K562 (cell line): Measurements from ENCODE around the gene EXO5. TPM values are rescaled to one million over a fixed set of nuclear protein-coding genes. Genes with fewer than 3 reads are reported as not detected.

Source experiments
- FOXJ2 ChIP-seq: fragments of 200-800 bp; sonication (Bioruptor generic); IDR thresholded peaks from 2 replicates; pipeline ENCODE4 v1.6.1; 2016; ENCODE audit warnings: missing genetic modification characterization, missing compliant biosample characterization
- HIVEP1 ChIP-seq: fragments of 250-450 bp; sonication (Bioruptor Pico); IDR thresholded peaks from 2 replicates; pipeline ENCODE4 v1.4.0; 2020; ENCODE audit warnings: mild to moderate bottlenecking
- MIER1 ChIP-seq: fragments of 450-650 bp; IDR thresholded peaks from 2 replicates; pipeline ENCODE4 v1.6.1; 2016; ENCODE audit warnings: antibody characterized with exemption, mild to moderate bottlenecking, low read depth
- NBN ChIP-seq: fragments of 450-650 bp; IDR thresholded peaks from 2 replicates; pipeline ENCODE4 v1.6.1; 2016; ENCODE audit warnings: low read depth, mild to moderate bottlenecking
- NFATC3 ChIP-seq: fragments of 450-650 bp; IDR thresholded peaks from 2 replicates; pipeline ENCODE4 v1.6.1; 2017; ENCODE audit warnings: mild to moderate bottlenecking
- PYGO2 ChIP-seq: fragments of 450-650 bp; IDR thresholded peaks from 2 replicates; pipeline ENCODE4 v1.6.1; 2016; ENCODE audit warnings: mild to moderate bottlenecking, missing genetic modification characterization, moderate library complexity, missing compliant biosample characterization
- RFX5 ChIP-seq: IDR thresholded peaks from 2 replicates; pipeline ENCODE4 v1.6.1; 2011; ENCODE audit warnings: low read depth, mild to moderate bottlenecking, improper control_type of control experiment, low read length
- ZNF584 ChIP-seq: fragments of 200-800 bp; sonication (Bioruptor generic); IDR thresholded peaks from 2 replicates; pipeline ENCODE4 v1.6.1; 2016; ENCODE audit warnings: low read depth, mild to moderate bottlenecking, missing genetic modification characterization, missing compliant biosample characterization
- polyA plus RNA-seq, 8 experiments: library from polyadenylated mRNA; depleted of rRNA in 4 of 8; stranded (reverse) in 5 of 8; unstranded in 3 of 8; fragments of >200 nt; fragmentation: Nextera tagmentation in 2 of 8; fragmentation: Illumina TruSeq in 1 of 8; extraction: Ambion mirVana in 2 of 8; extraction: Trizol in 1 of 8; gene quantifications; 2 replicates each; pipeline versions ENCODE4 v1.2.1 to v1.2.3, GENCODE V29; 2011 to 2014; ENCODE audit warnings: inconsistent platforms in 1 of 8, missing spikeins in 1 of 8
- total RNA-seq, 7 experiments: library from RNA; depleted of rRNA in 6 of 7; stranded (reverse); fragments of >200 nt in 6 of 7; fragmentation: Illumina TruSeq in 2 of 7; extraction: Trizol in 2 of 7; gene quantifications; 2 replicates each; pipeline versions ENCODE4 v1.2.1 to v1.2.3, GENCODE V29; 2011 to 2021; ENCODE audit warnings: low replicate concordance in 1 of 7
- TF ChIP-seq, protein P1 (sequence below): sonication (generic); formaldehyde crosslinking; IDR thresholded peaks from 2 replicates; pipeline ENCODE4 v1.8.1; 2023; ENCODE audit warnings: missing genetic modification reagents, mild to moderate bottlenecking, borderline replicate concordance
- TF ChIP-seq, protein P2 (sequence below): fragments of 250-450 bp; sonication (Bioruptor Pico); IDR thresholded peaks from 2 replicates; pipeline ENCODE4 v1.5.0; 2020; ENCODE audit warnings: mild to moderate bottlenecking, borderline replicate concordance
- TF ChIP-seq, protein P3 (sequence below): sonication (generic); formaldehyde crosslinking; IDR thresholded peaks from 2 replicates; pipeline ENCODE4 v1.8.1; 2023; ENCODE audit warnings: mild to moderate bottlenecking, missing genetic modification reagents
- TF ChIP-seq, protein P4 (sequence below), 2 experiments: fragments of 450-650 bp; conservative IDR thresholded peaks; 2 replicates each; pipeline ENCODE4 v1.6.1; 2017; ENCODE audit warnings: mild to moderate bottlenecking in 2 of 2, moderate library complexity in 2 of 2
- TF ChIP-seq, protein P5 (sequence below): fragments of 450-650 bp; IDR thresholded peaks from 2 replicates; pipeline ENCODE4 v1.6.1; 2016; ENCODE audit warnings: borderline replicate concordance

Gene EXO5
- total and polyA plus RNA-seq, 9 of the 15 experiments (the other 6 are each of a cell fraction or from before 2014, with no cell fraction given), result 1.1 to 4.3 (median 2.8) TPM

DNA sequence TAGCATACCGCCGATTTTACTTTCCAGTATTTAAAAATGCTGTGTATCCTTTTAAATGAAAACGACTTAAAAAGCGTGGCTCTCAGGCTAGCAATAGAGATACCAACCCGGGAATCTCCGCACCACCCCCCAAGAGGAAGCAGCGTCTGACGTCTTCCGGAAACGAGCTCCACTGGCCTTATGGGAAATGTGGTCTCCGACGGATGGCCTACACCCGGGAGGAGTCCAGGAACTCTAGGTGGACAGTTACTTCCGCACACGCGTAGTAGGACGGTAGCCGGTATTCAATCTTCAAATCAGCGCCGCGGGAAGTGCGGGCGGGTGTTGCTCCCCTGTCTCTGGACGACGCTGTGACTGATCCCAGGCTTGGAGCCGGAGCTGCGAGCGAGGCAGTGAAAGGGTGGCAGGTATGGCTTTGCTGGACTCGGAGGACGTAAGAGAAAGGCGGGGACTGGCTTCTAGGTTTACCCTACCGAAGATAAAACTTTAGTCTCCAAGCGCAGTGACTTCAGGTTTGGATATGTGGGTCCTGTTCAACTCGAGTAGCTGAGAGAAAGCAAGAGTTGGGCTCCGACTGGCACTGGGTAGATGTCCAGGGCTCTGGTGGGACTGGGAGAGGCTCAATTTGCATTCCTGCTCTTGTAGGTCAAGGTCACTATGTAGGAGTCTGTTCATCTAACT is 23.0 kb downstream of the EXO5 start, which contains the start of gene ZNF684 (continued):
- TF ChIP-seq, protein P1, sequence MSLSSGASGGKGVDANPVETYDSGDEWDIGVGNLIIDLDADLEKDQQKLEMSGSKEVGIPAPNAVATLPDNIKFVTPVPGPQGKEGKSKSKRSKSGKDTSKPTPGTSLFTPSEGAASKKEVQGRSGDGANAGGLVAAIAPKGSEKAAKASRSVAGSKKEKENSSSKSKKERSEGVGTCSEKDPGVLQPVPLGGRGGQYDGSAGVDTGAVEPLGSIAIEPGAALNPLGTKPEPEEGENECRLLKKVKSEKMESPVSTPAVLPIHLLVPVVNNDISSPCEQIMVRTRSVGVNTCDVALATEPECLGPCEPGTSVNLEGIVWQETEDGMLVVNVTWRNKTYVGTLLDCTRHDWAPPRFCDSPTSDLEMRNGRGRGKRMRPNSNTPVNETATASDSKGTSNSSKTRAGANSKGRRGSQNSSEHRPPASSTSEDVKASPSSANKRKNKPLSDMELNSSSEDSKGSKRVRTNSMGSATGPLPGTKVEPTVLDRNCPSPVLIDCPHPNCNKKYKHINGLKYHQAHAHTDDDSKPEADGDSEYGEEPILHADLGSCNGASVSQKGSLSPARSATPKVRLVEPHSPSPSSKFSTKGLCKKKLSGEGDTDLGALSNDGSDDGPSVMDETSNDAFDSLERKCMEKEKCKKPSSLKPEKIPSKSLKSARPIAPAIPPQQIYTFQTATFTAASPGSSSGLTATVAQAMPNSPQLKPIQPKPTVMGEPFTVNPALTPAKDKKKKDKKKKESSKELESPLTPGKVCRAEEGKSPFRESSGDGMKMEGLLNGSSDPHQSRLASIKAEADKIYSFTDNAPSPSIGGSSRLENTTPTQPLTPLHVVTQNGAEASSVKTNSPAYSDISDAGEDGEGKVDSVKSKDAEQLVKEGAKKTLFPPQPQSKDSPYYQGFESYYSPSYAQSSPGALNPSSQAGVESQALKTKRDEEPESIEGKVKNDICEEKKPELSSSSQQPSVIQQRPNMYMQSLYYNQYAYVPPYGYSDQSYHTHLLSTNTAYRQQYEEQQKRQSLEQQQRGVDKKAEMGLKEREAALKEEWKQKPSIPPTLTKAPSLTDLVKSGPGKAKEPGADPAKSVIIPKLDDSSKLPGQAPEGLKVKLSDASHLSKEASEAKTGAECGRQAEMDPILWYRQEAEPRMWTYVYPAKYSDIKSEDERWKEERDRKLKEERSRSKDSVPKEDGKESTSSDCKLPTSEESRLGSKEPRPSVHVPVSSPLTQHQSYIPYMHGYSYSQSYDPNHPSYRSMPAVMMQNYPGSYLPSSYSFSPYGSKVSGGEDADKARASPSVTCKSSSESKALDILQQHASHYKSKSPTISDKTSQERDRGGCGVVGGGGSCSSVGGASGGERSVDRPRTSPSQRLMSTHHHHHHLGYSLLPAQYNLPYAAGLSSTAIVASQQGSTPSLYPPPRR (CRISPR knock-in tag), result no peak
- TF ChIP-seq, protein P2, sequence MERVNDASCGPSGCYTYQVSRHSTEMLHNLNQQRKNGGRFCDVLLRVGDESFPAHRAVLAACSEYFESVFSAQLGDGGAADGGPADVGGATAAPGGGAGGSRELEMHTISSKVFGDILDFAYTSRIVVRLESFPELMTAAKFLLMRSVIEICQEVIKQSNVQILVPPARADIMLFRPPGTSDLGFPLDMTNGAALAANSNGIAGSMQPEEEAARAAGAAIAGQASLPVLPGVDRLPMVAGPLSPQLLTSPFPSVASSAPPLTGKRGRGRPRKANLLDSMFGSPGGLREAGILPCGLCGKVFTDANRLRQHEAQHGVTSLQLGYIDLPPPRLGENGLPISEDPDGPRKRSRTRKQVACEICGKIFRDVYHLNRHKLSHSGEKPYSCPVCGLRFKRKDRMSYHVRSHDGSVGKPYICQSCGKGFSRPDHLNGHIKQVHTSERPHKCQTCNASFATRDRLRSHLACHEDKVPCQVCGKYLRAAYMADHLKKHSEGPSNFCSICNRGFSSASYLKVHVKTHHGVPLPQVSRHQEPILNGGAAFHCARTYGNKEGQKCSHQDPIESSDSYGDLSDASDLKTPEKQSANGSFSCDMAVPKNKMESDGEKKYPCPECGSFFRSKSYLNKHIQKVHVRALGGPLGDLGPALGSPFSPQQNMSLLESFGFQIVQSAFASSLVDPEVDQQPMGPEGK (CRISPR knock-in tag), result no peak
- TF ChIP-seq, protein P3, sequence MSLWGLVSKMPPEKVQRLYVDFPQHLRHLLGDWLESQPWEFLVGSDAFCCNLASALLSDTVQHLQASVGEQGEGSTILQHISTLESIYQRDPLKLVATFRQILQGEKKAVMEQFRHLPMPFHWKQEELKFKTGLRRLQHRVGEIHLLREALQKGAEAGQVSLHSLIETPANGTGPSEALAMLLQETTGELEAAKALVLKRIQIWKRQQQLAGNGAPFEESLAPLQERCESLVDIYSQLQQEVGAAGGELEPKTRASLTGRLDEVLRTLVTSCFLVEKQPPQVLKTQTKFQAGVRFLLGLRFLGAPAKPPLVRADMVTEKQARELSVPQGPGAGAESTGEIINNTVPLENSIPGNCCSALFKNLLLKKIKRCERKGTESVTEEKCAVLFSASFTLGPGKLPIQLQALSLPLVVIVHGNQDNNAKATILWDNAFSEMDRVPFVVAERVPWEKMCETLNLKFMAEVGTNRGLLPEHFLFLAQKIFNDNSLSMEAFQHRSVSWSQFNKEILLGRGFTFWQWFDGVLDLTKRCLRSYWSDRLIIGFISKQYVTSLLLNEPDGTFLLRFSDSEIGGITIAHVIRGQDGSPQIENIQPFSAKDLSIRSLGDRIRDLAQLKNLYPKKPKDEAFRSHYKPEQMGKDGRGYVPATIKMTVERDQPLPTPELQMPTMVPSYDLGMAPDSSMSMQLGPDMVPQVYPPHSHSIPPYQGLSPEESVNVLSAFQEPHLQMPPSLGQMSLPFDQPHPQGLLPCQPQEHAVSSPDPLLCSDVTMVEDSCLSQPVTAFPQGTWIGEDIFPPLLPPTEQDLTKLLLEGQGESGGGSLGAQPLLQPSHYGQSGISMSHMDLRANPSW (CRISPR knock-in tag), result peak; percentile 49; the same call in 1 of the 2 replicates
- 0 out of 2 replicates have a peak, but pooled peaks have one; percentile 58 for TF ChIP-seq FOXJ2 (tag)
- TF ChIP-seq ZNF584 (CRISPR knock-in tag), result 0 out of 2 replicates have a peak, but pooled peaks have one; percentile 34
- TF ChIP-seq, protein P4, sequence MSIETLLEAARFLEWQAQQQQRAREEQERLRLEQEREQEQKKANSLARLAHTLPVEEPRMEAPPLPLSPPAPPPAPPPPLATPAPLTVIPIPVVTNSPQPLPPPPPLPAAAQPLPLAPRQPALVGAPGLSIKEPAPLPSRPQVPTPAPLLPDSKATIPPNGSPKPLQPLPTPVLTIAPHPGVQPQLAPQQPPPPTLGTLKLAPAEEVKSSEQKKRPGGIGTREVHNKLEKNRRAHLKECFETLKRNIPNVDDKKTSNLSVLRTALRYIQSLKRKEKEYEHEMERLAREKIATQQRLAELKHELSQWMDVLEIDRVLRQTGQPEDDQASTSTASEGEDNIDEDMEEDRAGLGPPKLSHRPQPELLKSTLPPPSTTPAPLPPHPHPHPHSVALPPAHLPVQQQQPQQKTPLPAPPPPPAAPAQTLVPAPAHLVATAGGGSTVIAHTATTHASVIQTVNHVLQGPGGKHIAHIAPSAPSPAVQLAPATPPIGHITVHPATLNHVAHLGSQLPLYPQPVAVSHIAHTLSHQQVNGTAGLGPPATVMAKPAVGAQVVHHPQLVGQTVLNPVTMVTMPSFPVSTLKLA (conservative IDR thresholded peaks at IDR 0.05), result peak; percentile 69 to 82
- TF ChIP-seq RFX5, result no peak
- TF ChIP-seq NFATC3, result 0 out of 2 replicates have a peak, but pooled peaks have one; percentile 5
- TF ChIP-seq HIVEP1, result 0 out of 2 replicates have a peak, but pooled peaks have one; percentile 54
- TF ChIP-seq PYGO2 (tag), result no peak
- peak; percentile 17; the same call in 1 of the 2 replicates for TF ChIP-seq MIER1
- TF ChIP-seq, protein P5, sequence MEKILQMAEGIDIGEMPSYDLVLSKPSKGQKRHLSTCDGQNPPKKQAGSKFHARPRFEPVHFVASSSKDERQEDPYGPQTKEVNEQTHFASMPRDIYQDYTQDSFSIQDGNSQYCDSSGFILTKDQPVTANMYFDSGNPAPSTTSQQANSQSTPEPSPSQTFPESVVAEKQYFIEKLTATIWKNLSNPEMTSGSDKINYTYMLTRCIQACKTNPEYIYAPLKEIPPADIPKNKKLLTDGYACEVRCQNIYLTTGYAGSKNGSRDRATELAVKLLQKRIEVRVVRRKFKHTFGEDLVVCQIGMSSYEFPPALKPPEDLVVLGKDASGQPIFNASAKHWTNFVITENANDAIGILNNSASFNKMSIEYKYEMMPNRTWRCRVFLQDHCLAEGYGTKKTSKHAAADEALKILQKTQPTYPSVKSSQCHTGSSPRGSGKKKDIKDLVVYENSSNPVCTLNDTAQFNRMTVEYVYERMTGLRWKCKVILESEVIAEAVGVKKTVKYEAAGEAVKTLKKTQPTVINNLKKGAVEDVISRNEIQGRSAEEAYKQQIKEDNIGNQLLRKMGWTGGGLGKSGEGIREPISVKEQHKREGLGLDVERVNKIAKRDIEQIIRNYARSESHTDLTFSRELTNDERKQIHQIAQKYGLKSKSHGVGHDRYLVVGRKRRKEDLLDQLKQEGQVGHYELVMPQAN, result peak; percentile 37; the same call in 1 of the 2 replicates
- TF ChIP-seq NBN, result peak; percentile 75
